ENCODE measurements around the gene CASZ1. TPM values are rescaled to one million over a fixed set of nuclear protein-coding genes. Genes with fewer than 3 reads are reported as not detected.

The CASZ1 gene
- total RNA-seq, 1 experiment from 2014 or later, result 12.6 TPM

DNA sequence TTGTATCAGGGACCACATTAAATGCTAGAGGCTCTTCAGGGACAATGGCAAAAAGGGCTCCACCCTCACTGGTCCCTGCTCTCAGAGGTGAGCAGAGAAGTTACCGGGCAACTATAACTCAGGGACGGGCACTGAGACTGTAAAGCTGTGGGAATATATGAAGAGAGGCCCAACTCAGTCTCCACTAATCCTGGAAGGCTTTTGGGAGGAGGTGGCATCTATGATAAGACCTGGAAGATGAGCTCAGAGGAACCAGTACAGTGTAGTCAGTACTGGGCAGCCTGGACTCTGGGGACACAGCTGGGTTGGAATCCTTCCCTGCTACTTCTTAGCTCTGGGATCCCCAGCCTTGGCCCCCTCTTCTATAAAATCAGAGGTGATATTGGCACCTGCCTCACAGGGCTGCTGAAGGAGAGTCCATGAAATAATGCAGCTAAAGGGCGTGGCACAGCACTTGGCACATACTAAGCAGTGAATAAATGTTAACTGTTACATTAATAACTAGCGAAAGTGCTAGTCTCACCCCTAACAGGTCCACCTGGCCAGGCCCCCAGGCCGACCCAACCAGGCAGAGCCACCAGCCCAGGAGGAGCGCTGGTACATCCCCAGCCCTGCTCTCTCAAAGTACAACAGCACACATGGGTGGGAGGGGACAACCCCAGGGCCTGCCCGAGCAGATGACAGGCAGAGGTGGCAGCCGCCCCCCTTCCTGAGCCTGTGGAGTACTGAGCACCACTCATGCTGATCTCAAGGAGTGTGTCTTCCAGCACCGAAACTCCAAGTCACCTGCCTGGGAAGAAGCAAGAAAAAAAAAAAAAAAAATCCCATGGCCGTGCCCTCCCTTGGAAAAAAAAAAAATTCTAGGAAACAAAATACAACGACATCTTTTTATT, 62.7 kb downstream of the CASZ1 start:
- H3K36me3 Mint-ChIP-seq (ENCODE audit: insufficient read depth, unreplicated experiment), result no peaks in the 10 kb centered on the region
- DNase-seq, result no peak
- CTCF ChIA-PET, result no interaction called here
- H3K27me3 Mint-ChIP-seq (ENCODE audit: unreplicated experiment), result no peaks in the 10 kb centered on the region
- TF ChIP-seq, protein P1, sequence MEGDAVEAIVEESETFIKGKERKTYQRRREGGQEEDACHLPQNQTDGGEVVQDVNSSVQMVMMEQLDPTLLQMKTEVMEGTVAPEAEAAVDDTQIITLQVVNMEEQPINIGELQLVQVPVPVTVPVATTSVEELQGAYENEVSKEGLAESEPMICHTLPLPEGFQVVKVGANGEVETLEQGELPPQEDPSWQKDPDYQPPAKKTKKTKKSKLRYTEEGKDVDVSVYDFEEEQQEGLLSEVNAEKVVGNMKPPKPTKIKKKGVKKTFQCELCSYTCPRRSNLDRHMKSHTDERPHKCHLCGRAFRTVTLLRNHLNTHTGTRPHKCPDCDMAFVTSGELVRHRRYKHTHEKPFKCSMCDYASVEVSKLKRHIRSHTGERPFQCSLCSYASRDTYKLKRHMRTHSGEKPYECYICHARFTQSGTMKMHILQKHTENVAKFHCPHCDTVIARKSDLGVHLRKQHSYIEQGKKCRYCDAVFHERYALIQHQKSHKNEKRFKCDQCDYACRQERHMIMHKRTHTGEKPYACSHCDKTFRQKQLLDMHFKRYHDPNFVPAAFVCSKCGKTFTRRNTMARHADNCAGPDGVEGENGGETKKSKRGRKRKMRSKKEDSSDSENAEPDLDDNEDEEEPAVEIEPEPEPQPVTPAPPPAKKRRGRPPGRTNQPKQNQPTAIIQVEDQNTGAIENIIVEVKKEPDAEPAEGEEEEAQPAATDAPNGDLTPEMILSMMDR (IDR thresholded peaks at IDR 0.05; ENCODE audit: unreplicated experiment), result no peak
- no TSS peak for BruUV-seq (replicated peaks)
- H3K9me3 Mint-ChIP-seq (ENCODE audit: low read depth, unreplicated experiment), result no peaks in the 10 kb centered on the region
- H3K4me3 Mint-ChIP-seq (ENCODE audit: low read depth, unreplicated experiment), result no peak overlapping the region
- no peaks in the 10 kb centered on the region for H3K4me1 Mint-ChIP-seq (ENCODE audit: low read depth, unreplicated experiment)
- H3K27ac Mint-ChIP-seq (ENCODE audit: unreplicated experiment), result no peak overlapping the region
- intact Hi-C loops (cut with micrococcal nuclease; ENCODE audit: unreplicated experiment), result loop anchor here (5.0 kb wide), 1 partner anchor 44 kb away; no protein-coding TSS in a partner anchor

DNA sequence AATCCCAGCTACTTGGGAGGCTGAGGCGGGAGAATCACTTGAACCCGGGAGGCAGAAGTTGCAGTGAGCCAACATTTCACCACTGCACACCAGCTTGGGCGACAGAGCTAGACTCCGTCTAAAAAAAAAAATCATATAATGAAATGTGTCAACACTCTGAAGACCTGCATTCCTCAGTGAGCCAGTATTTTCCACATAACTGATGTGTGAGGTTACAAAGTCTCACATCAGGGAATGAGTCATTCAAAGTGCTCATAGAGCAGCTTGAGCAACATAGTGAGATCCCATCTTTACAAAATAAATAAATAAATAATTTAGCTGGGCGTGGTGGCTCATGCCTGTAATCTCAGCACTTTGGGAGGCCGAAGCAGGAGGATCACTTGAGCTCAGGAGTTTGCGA, 65.5 kb downstream of the CASZ1 start:
- Mint-ChIP-seq H3K9me3 (ENCODE audit: low read depth, unreplicated experiment) (no peaks in the 10 kb centered on the region), H3K4me3 (ENCODE audit: low read depth, unreplicated experiment) (no peak overlapping the region), H3K4me1 (ENCODE audit: low read depth, unreplicated experiment) (peaks cover 9% of the 10 kb centered on the region), H3K27ac (ENCODE audit: unreplicated experiment) (no peak overlapping the region), H3K27me3 (ENCODE audit: unreplicated experiment) (no peaks in the 10 kb centered on the region), H3K36me3 (ENCODE audit: insufficient read depth, unreplicated experiment) (no peaks in the 10 kb centered on the region)
- peak; percentile 10 for DNase-seq
- BruUV-seq (replicated peaks), result no TSS peak
- CTCF ChIA-PET, result interaction anchor here (1.1 kb wide), 1 partner anchor 20 kb away, joined by 5 read pairs; no protein-coding TSS in a partner anchor
- intact Hi-C loops (cut with micrococcal nuclease; ENCODE audit: unreplicated experiment), result loop anchor here (5.0 kb wide), 1 partner anchor 46 kb away; no protein-coding TSS in a partner anchor
- TF ChIP-seq, protein P1 (IDR thresholded peaks at IDR 0.05; ENCODE audit: unreplicated experiment), result no peak

DNA sequence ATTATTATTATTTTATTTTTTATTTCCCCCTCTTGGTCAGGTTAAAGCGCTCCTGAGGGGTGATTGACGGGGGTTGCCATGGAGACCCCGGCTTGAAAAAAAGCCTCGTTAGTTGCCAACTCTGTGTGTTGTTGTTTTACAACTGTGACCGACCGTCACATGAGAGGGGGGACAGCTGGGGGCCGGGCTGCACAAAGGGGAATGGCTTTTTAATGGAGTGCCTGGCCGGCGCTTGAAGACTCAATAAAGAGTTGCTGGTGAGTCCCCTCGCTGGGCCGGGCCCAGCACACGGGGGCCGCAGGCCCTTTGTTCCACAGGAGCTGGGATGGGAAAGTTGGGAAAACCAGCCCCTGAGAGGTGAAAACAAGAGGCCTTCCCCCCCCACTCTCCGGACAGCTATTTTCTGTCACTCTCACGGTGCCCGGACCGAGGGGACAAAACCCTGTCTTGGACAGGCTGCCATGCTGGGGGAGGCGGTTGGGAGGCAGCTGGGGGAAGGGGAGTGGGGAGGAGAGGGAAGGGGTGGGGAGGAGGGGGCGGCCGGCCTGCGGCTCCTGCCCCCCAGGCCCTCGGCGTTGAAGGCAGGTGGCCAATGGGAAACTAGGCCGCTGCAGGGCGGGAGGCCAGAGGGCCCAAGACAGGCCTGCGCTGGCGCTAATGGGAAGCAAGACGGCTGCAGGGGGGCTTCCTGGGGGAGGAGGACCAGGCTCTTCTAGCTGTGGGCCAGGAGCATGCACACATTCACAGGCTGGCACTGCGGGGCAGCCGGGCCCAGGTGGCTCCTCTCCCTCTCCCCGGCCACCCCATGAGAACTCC, 67.6 kb downstream of the CASZ1 start:
- Mint-ChIP-seq H3K4me1 (ENCODE audit: low read depth, unreplicated experiment) (peaks cover 16% of the 10 kb centered on the region), H3K4me3 (ENCODE audit: low read depth, unreplicated experiment) (no peak overlapping the region), H3K9me3 (ENCODE audit: low read depth, unreplicated experiment) (no peaks in the 10 kb centered on the region), H3K27ac (ENCODE audit: unreplicated experiment) (no peak overlapping the region), H3K27me3 (ENCODE audit: unreplicated experiment) (no peaks in the 10 kb centered on the region), H3K36me3 (ENCODE audit: insufficient read depth, unreplicated experiment) (no peaks in the 10 kb centered on the region)
- intact Hi-C loops (cut with micrococcal nuclease; ENCODE audit: unreplicated experiment), result no loop called here
- no peak for DNase-seq
- TF ChIP-seq, protein P1 (IDR thresholded peaks at IDR 0.05; ENCODE audit: unreplicated experiment), result no peak
- CTCF ChIA-PET, result interaction anchor here (0.6 kb wide), 2 partner anchors 61 to 95 kb away, joined by 3 to 4 read pairs; no protein-coding TSS in a partner anchor
- no TSS peak for BruUV-seq (replicated peaks)

DNA sequence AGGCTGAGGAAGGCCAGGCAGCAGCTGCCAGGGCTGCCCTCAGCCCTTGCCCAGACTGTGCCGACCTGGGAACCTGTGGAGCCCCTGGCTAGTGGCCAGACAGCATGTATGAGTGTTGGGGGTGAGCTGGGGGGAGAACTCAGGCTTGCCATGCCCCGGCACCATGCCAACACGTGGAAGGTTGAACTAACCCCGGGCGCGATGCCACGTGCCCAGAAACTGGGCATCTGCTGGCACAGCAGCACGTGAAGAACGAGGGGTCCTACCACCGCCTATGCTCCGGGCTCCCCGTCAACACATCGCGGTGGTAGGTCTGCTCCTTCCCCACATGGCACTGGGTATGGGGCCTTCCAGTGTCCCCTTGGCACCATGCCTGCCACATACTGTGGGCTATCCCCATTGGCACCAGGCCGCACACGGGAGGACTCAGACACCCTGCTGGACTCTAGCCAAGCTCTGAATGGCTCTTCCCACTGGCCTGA, 68.7 kb downstream of the CASZ1 start:
- Mint-ChIP-seq H3K4me1 (ENCODE audit: low read depth, unreplicated experiment) (peaks cover 21% of the 10 kb centered on the region), H3K36me3 (ENCODE audit: insufficient read depth, unreplicated experiment) (no peaks in the 10 kb centered on the region), H3K27me3 (ENCODE audit: unreplicated experiment) (no peaks in the 10 kb centered on the region), H3K27ac (ENCODE audit: unreplicated experiment) (no peak overlapping the region), H3K9me3 (ENCODE audit: low read depth, unreplicated experiment) (no peaks in the 10 kb centered on the region), H3K4me3 (ENCODE audit: low read depth, unreplicated experiment) (no peak overlapping the region)
- intact Hi-C loops (cut with micrococcal nuclease; ENCODE audit: unreplicated experiment), result no loop called here
- no peak for DNase-seq
- CTCF ChIA-PET, result no interaction called here
- TF ChIP-seq, protein P1 (IDR thresholded peaks at IDR 0.05; ENCODE audit: unreplicated experiment), result no peak
- no TSS peak for BruUV-seq (replicated peaks)
